WI38 (cell line): ENCODE results near the gene AMZ1.
A peak's percentile ranks its signal among the peaks of the same experiment; 100 is the strongest.

Experiments
- H3K4me3 ChIP-seq: 2 replicates; pipeline ENCODE4 v1.5.1; 2011; ENCODE audit warnings: low read depth, mild to moderate bottlenecking, control low read depth, low read length
- CTCF ChIP-seq: IDR thresholded peaks from 2 replicates; pipeline ENCODE4 v1.5.1; 2012; ENCODE audit warnings: low read depth, mild to moderate bottlenecking, control low read depth, low read length

Gene AMZ1

GRCh38 chr7:2757904-2758672 lies 70.1 kb downstream of the AMZ1 start:
- peak overlapping the region; percentile 42 for H3K4me3 ChIP-seq
- no peak for TF ChIP-seq CTCF

GRCh38 chr7:2758673-2759616 lies 70.9 kb downstream of the AMZ1 start:
- no peak for TF ChIP-seq CTCF
- H3K4me3 ChIP-seq = peak overlapping the region; percentile 42

- TF ChIP-seq CTCF = no peak
Measured at GRCh38 chr7:2759736-2760097, 71.7 kb downstream of the AMZ1 start.

GRCh38 chr7:2760098-2760889 lies 72.3 kb downstream of the AMZ1 start:
- no peak overlapping the region for H3K4me3 ChIP-seq
- no peak for TF ChIP-seq CTCF

More at GRCh38 chr7:2759736-2760097, 71.7 kb downstream of the AMZ1 start:
- no peak overlapping the region for H3K4me3 ChIP-seq

- no peak for TF ChIP-seq CTCF
- H3K4me3 ChIP-seq = no peak overlapping the region
Measured at GRCh38 chr7:2761131-2761624, 73.2 kb downstream of the AMZ1 start.

- TF ChIP-seq CTCF = no peak
- H3K4me3 ChIP-seq = no peak overlapping the region
Measured at GRCh38 chr7:2761801-2762497, 73.9 kb downstream of the AMZ1 start.
